Measurements from ENCODE around the gene DAB2IP.

DNA sequence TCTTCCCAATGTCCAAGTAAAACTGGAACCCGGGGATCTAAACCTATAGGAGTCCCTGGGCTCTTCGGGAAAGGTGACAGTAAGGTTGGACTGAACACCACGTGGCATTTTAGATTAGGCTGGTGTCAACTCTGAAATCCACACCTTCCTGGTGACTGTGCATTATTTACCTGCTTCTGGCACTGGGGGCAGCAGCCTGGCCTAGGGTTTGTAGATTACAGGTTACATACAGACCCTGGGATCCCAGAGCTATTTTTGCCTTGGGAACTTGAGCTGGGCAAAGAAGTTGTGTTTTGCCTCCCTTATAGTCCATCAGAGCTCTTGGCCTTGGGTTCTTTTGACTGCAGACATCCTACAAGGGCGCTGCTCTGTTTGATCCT is 173.2 kb downstream of the DAB2IP start:
- TF ChIP-seq POLR2A (IDR thresholded peaks at IDR 0.05) = no peak
- TF ChIP-seq, protein P1, sequence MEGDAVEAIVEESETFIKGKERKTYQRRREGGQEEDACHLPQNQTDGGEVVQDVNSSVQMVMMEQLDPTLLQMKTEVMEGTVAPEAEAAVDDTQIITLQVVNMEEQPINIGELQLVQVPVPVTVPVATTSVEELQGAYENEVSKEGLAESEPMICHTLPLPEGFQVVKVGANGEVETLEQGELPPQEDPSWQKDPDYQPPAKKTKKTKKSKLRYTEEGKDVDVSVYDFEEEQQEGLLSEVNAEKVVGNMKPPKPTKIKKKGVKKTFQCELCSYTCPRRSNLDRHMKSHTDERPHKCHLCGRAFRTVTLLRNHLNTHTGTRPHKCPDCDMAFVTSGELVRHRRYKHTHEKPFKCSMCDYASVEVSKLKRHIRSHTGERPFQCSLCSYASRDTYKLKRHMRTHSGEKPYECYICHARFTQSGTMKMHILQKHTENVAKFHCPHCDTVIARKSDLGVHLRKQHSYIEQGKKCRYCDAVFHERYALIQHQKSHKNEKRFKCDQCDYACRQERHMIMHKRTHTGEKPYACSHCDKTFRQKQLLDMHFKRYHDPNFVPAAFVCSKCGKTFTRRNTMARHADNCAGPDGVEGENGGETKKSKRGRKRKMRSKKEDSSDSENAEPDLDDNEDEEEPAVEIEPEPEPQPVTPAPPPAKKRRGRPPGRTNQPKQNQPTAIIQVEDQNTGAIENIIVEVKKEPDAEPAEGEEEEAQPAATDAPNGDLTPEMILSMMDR (IDR thresholded peaks at IDR 0.05) = no peak
- no peak for TF ChIP-seq POLR2AphosphoS5 (IDR thresholded peaks at IDR 0.05)

All from prostate gland (tissue), 2 donors.